K562 (cell line): Measurements from ENCODE around the gene TSPYL4. TPM values are rescaled to one million over a fixed set of nuclear protein-coding genes. Genes with fewer than 3 reads are reported as not detected.

Source experiments
- ARID3A ChIP-seq: IDR thresholded peaks from 2 replicates; pipeline ENCODE4 v1.6.1; 2012; ENCODE audit warnings: low read depth, low read length, improper control_type of control experiment, borderline replicate concordance
- ATF3 ChIP-seq, 2 experiments: fragments of 450-650 bp in 1 of 2; sonication (generic) in 1 of 2; formaldehyde crosslinking in 1 of 2; IDR thresholded peaks in 1 of 2; conservative IDR thresholded peaks in 1 of 2; 2 replicates each; pipeline versions ENCODE4 v1.6.1 to v1.8.1; 2016 to 2023; ENCODE audit warnings: mild to moderate bottlenecking in 2 of 2, moderate library complexity in 2 of 2, inconsistent platforms in 1 of 2, missing genetic modification reagents in 1 of 2
- CEBPB ChIP-seq: fragments of 450-650 bp; IDR thresholded peaks from 2 replicates; pipeline ENCODE4 v1.6.1; 2016; ENCODE audit warnings: missing genetic modification characterization, missing compliant biosample characterization
- CEBPG ChIP-seq, 3 experiments: fragments of 200-800 bp in 1 of 3; sonication (Bioruptor generic) in 1 of 3; sonication (generic) in 1 of 3; formaldehyde crosslinking in 1 of 3; IDR thresholded peaks in 2 of 3; conservative IDR thresholded peaks in 1 of 3; 2 replicates each; pipeline versions ENCODE4 v1.6.1 to v1.8.0; 2016 to 2022; ENCODE audit warnings: missing compliant biosample characterization in 2 of 3, missing genetic modification characterization in 2 of 3, mild to moderate bottlenecking in 1 of 3, missing genetic modification reagents in 1 of 3
- CUX1 ChIP-seq: fragments of 200-800 bp; sonication (Bioruptor generic); IDR thresholded peaks from 2 replicates; pipeline ENCODE4 v1.6.1; 2016; ENCODE audit warnings: missing genetic modification characterization, missing compliant biosample characterization
- MYNN ChIP-seq, 2 experiments: sonication (generic); formaldehyde crosslinking in 1 of 2; IDR thresholded peaks; 2 replicates each; pipeline versions ENCODE4 v1.5.0 to v1.6.1; 2016 to 2020; ENCODE audit warnings: antibody characterized with exemption in 1 of 2, missing genetic modification reagents in 1 of 2
- NR2C2 ChIP-seq, 2 experiments: fragments of 200-800 bp in 1 of 2; sonication (Bioruptor generic) in 1 of 2; sonication (generic) in 1 of 2; formaldehyde crosslinking in 1 of 2; IDR thresholded peaks; 2 replicates each; pipeline versions ENCODE4 v1.6.1 to v1.8.0; 2016 to 2022; ENCODE audit warnings: mild to moderate bottlenecking in 1 of 2, missing compliant biosample characterization in 1 of 2, missing genetic modification characterization in 1 of 2, missing genetic modification reagents in 1 of 2
- PBX2 ChIP-seq, 2 experiments: IDR thresholded peaks in 1 of 2; conservative IDR thresholded peaks in 1 of 2; 2 replicates each; pipeline ENCODE4 v1.6.1; 2016; ENCODE audit warnings: low read depth in 2 of 2, mild to moderate bottlenecking in 1 of 2, missing compliant biosample characterization in 1 of 2, missing genetic modification characterization in 1 of 2, moderate library complexity in 1 of 2
- PKNOX1 ChIP-seq: fragments of 450-650 bp; IDR thresholded peaks from 2 replicates; pipeline ENCODE4 v1.6.1; 2016
- RAD21 ChIP-seq, 2 experiments: fragments of 250-450 bp in 1 of 2; fragments of 450-650 bp in 1 of 2; sonication (Bioruptor Pico) in 1 of 2; formaldehyde crosslinking in 1 of 2; IDR thresholded peaks in 1 of 2; conservative IDR thresholded peaks in 1 of 2; 2 replicates each; pipeline versions ENCODE4 v1.4.0 to v1.8.0; 2020 to 2022; ENCODE audit warnings: mild to moderate bottlenecking in 2 of 2, moderate library complexity in 1 of 2
- ZNF384 ChIP-seq: IDR thresholded peaks from 2 replicates; pipeline ENCODE4 v1.6.1; 2012; ENCODE audit warnings: low read depth, low read length, improper control_type of control experiment
- polyA plus RNA-seq, 8 experiments: library from polyadenylated mRNA; depleted of rRNA in 4 of 8; stranded (reverse) in 5 of 8; unstranded in 3 of 8; fragments of >200 nt; fragmentation: Nextera tagmentation in 2 of 8; fragmentation: Illumina TruSeq in 1 of 8; extraction: Ambion mirVana in 2 of 8; extraction: Trizol in 1 of 8; gene quantifications; 2 replicates each; pipeline versions ENCODE4 v1.2.1 to v1.2.3, GENCODE V29; 2011 to 2014; ENCODE audit warnings: inconsistent platforms in 1 of 8, missing spikeins in 1 of 8
- total RNA-seq, 7 experiments: library from RNA; depleted of rRNA in 6 of 7; stranded (reverse); fragments of >200 nt in 6 of 7; fragmentation: Illumina TruSeq in 2 of 7; extraction: Trizol in 2 of 7; gene quantifications; 2 replicates each; pipeline versions ENCODE4 v1.2.1 to v1.2.3, GENCODE V29; 2011 to 2021; ENCODE audit warnings: low replicate concordance in 1 of 7

TSPYL4 gene
- total and polyA plus RNA-seq, 9 of the 15 experiments (the other 6 are each of a cell fraction or from before 2014, with no cell fraction given), result 0.69 to 18.0 (median 9.1) TPM

- TF ChIP-seq ATF3 (IDR thresholded peaks at IDR 0.05), result 0 out of 2 replicates have a peak, but pooled peaks have one; percentile 19
- TF ChIP-seq ATF3 (CRISPR knock-in tag; conservative IDR thresholded peaks at IDR 0.05), result no peak
- no peak for TF ChIP-seq NR2C2 (CRISPR knock-in tag; IDR thresholded peaks at IDR 0.05)
- no peak for TF ChIP-seq NR2C2 (tag; IDR thresholded peaks at IDR 0.05)
- peak; percentile 39 for TF ChIP-seq ZNF384
- no peak for TF ChIP-seq MYNN (IDR thresholded peaks at IDR 0.05)
- TF ChIP-seq MYNN (CRISPR knock-in tag; IDR thresholded peaks at IDR 0.05), result no peak
- peak; percentile 43 to 61 for TF ChIP-seq RAD21 (CRISPR knock-in tag; conservative IDR thresholded peaks at IDR 0.05 in 1 of 2, IDR thresholded peaks at IDR 0.05 in 1 of 2)
- TF ChIP-seq CEBPG (CRISPR knock-in tag; IDR thresholded peaks at IDR 0.05), result peak; percentile 64
- TF ChIP-seq CEBPG (tag; conservative IDR thresholded peaks at IDR 0.05 in 1 of 2, IDR thresholded peaks at IDR 0.05 in 1 of 2), result peak; percentile 74 to 82
- TF ChIP-seq PBX2 (CRISPR knock-in tag; IDR thresholded peaks at IDR 0.05; ENCODE audit: low read depth), result no peak
- TF ChIP-seq PBX2 (tag; conservative IDR thresholded peaks at IDR 0.05; ENCODE audit: low read depth), result 0 out of 2 replicates have a peak, but pooled peaks have one; percentile 16
- no peak for TF ChIP-seq CUX1 (CRISPR knock-in tag)
- peak; percentile 93 for TF ChIP-seq CEBPB (tag)
- peak; percentile 86; the same call in 1 of the 2 replicates for TF ChIP-seq ARID3A
- TF ChIP-seq PKNOX1, result 0 out of 2 replicates have a peak, but pooled peaks have one; percentile 13
These were observed 36.8 kb downstream of the TSPYL4 start (continued) for GRCh38 chr6:116217069-116217468.
